Mesodermal cell (in vitro differentiated cells): Measurements from ENCODE around the gene TUBB8B.
"Not testable (repeated sequence)": the region's sequence is repeated elsewhere in the genome, so short reads cannot be mapped to it uniquely, and the experiment has no call there.

Source experiments
- H3K27ac ChIP-seq: 2 replicates; pipeline ENCODE4 v1.7.0; 2013; ENCODE audit warnings: mild to moderate bottlenecking, low read depth, low read length, moderate library complexity; ENCODE audit not compliant: severe bottlenecking
- H3K36me3 ChIP-seq: 2 replicates; pipeline ENCODE4 v1.7.1; 2013; ENCODE audit warnings: mild to moderate bottlenecking, low read length, moderate library complexity; ENCODE audit not compliant: control insufficient read depth, insufficient read depth
- H3K4me1 ChIP-seq: one replicate; pipeline ENCODE4 v1.7.1; 2013; ENCODE audit warnings: mild to moderate bottlenecking, low read length; ENCODE audit not compliant: insufficient read depth, control insufficient read depth, poor library complexity, severe bottlenecking
- H3K4me3 ChIP-seq: 2 replicates; pipeline ENCODE4 v1.7.0; 2013; ENCODE audit warnings: low read length, control low read depth, mild to moderate bottlenecking; ENCODE audit not compliant: insufficient read depth, poor library complexity, severe bottlenecking; ENCODE audit errors: extremely low read depth
- H3K9me3 ChIP-seq: 2 replicates; pipeline ENCODE4 v1.7.1; 2013; ENCODE audit warnings: mild to moderate bottlenecking, low read length, moderate library complexity; ENCODE audit not compliant: control insufficient read depth
- WGBS, 2 experiments: methylation state at CpG; one replicate each; pipeline ENCODE4 v1.1.5; 2013; ENCODE audit warnings: missing lambda C conversion rate in 2 of 2; ENCODE audit not compliant: insufficient coverage in 2 of 2; 5-methylcytosine and 5-hydroxymethylcytosine counted together

Gene TUBB8B

GRCh38 chr18:12773-13172 lies 36.6 kb downstream of the TUBB8B start:
- not testable (repeated sequence) for H3K4me1 ChIP-seq, H3K4me3 ChIP-seq, H3K9me3 ChIP-seq, H3K27ac ChIP-seq, H3K36me3 ChIP-seq
- no CpG with 5 or more reads among the region's 9 CpGs for WGBS, 2 experiments

DNA sequence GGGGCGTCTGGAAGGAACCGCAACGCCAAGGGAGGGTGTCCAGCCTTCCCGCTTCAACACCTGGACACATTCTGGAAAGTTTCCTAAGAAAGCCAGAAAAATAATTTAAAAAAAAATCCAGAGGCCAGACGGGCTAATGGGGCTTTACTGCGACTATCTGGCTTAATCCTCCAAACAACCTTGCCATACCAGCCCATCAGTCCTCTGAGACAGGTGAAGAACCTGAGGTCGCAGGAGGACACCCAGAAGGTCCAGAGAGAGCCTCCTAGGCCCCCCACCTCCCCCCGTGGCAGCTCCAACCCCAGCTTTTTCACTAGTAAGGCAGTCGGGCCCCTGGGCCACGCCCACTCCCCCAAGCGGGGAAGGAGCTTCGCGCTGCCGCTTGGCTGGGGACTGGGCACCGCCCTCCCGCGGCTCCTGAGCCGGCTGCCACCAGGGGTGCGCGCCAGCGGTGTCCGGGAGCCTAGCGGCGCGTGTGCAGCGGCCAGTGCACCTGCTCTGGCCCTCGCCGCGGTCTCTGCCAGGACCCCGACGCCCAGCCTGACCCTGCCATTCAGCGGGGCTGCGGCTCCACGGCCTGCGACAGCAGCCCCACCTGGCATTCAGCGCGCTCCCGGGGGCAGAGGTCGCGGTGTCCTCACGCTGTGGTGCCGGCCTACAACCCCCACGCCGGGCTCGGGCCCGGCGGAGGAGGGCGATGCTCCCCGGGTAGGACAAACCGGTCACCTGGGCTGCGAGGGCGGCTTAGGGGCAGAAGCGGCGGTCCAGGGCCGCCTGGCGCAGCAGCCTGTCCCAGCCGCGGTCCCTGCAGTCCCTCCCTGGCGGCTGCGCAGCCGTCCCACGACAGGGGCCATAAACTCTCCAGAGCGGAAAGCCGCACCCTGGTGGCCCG lies 37.8 kb downstream of the TUBB8B start:
- H3K4me1 ChIP-seq, H3K4me3 ChIP-seq, H3K27ac ChIP-seq, H3K9me3 ChIP-seq, H3K36me3 ChIP-seq: not testable (repeated sequence)
- WGBS, 2 experiments = 87 to 92% methylated on average over 4 to 10 of the region's 65 CpGs

- H3K36me3 ChIP-seq, H3K4me1 ChIP-seq, H3K4me3 ChIP-seq, H3K27ac ChIP-seq, H3K9me3 ChIP-seq: not testable (repeated sequence)
- WGBS, 2 experiments = 91% methylated on average over 12 of the region's 75 CpGs; no CpG with 5 or more reads in 1 of the 2 experiments
These were observed 38.7 kb downstream of the TUBB8B start for GRCh38 chr18:10624-11184.

DNA sequence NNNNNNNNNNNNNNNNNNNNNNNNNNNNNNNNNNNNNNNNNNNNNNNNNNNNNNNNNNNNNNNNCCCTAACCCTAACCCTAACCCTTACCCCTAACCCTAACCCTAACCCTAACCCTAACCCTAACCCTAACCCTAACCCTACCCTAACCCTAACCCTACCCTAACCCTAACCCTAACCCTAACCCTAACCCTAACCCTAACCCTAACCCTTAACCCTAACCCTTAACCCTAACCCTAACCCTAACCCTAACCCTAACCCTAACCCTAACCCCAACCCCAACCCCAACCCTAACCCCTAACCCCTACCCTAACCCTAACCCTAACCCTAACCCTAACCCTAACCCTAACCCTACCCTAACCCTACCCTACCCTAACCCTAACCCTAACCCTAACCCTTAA lies 39.5 kb downstream of the TUBB8B start:
- not testable (repeated sequence) for H3K4me3 ChIP-seq, H3K9me3 ChIP-seq, H3K4me1 ChIP-seq, H3K27ac ChIP-seq, H3K36me3 ChIP-seq
